Keratinocyte (primary cell): ENCODE results near the gene RBPJL. TPM values are rescaled to one million over a fixed set of nuclear protein-coding genes. Genes with fewer than 3 reads are reported as not detected.

Source experiments
- DNase-seq: peaks from one replicate; pipeline ENCODE4 v3.0.0-alpha.2; 2011; ENCODE audit warnings: low read depth, missing footprints, low spot score
- FAIRE-seq: peaks from 2 replicates; lab custom pipeline; 2011; peaks lifted over from hg19 to GRCh38; lab: Jason Lieb, UNC
- H2AFZ ChIP-seq: 2 replicates; pipeline ENCODE4 v1.6.0; 2012; ENCODE audit warnings: low read length, control low read depth, inconsistent platforms; ENCODE audit not compliant: control insufficient read depth
- H3K27ac ChIP-seq: 2 replicates; pipeline ENCODE4 v1.5.1; 2011; ENCODE audit warnings: low read length; ENCODE audit not compliant: control insufficient read depth, insufficient read depth
- H3K27me3 ChIP-seq: 3 replicates; pipeline ENCODE4 v1.6.0; 2011; ENCODE audit warnings: low read length; ENCODE audit not compliant: control insufficient read depth, insufficient read depth; ENCODE audit errors: extremely low read depth
- H3K36me3 ChIP-seq, 2 experiments: 2 replicates in 1 of 2; 3 replicates in 1 of 2; pipeline ENCODE4 v1.5.1; 2011; ENCODE audit warnings: low read length in 2 of 2, mild to moderate bottlenecking in 1 of 2; ENCODE audit not compliant: control insufficient read depth in 2 of 2, insufficient read depth in 2 of 2; ENCODE audit errors: extremely low read depth in 1 of 2
- H3K4me1 ChIP-seq: 3 replicates; pipeline ENCODE4 v1.5.1; 2011; ENCODE audit warnings: low read length; ENCODE audit not compliant: control insufficient read depth, insufficient read depth; ENCODE audit errors: extremely low read depth
- H3K4me2 ChIP-seq: 3 replicates; pipeline ENCODE4 v1.6.0; 2011; ENCODE audit warnings: low read depth, low read length; ENCODE audit not compliant: control insufficient read depth, insufficient read depth; ENCODE audit errors: extremely low read depth
- H3K4me3 ChIP-seq, 3 experiments: fragments of 200-600 bp in 1 of 3; sonication (generic) in 1 of 3; 2 replicates in 2 of 3; 3 replicates in 1 of 3; pipeline ENCODE4 v1.5.1; 2011 to 2016; ENCODE audit warnings: low read length in 3 of 3, mild to moderate bottlenecking in 3 of 3, control low read depth in 2 of 3, inconsistent platforms in 1 of 3, low read depth in 1 of 3, mixed read lengths in 1 of 3, mixed run types in 1 of 3, moderate library complexity in 1 of 3; ENCODE audit not compliant: control insufficient read depth in 2 of 3, insufficient read depth in 2 of 3; ENCODE audit errors: extremely low read depth in 1 of 3
- H3K79me2 ChIP-seq: 2 replicates; pipeline ENCODE4 v1.6.0; 2012; ENCODE audit warnings: low read length; ENCODE audit not compliant: control insufficient read depth, insufficient read depth
- H3K9ac ChIP-seq: 3 replicates; pipeline ENCODE4 v1.6.0; 2011; ENCODE audit warnings: low read length; ENCODE audit not compliant: control insufficient read depth, insufficient read depth; ENCODE audit errors: extremely low read depth
- H3K9me1 ChIP-seq: 3 replicates; pipeline ENCODE4 v1.6.0; 2011; ENCODE audit warnings: low read length; ENCODE audit not compliant: control insufficient read depth, insufficient read depth; ENCODE audit errors: extremely low read depth
- H3K9me3 ChIP-seq: 2 replicates; pipeline ENCODE4 v1.5.1; 2012; ENCODE audit warnings: low read depth, low read length; ENCODE audit not compliant: control insufficient read depth
- H4K20me1 ChIP-seq: 3 replicates; pipeline ENCODE4 v1.6.0; 2011; ENCODE audit warnings: low read length; ENCODE audit not compliant: control insufficient read depth, insufficient read depth; ENCODE audit errors: extremely low read depth
- EZH2 ChIP-seq: IDR thresholded peaks from one replicate; pipeline ENCODE4 v1.6.1; 2012; ENCODE audit warnings: inconsistent platforms, mild to moderate bottlenecking, low read length, moderate library complexity
- dilution Hi-C: fragments of 300-500 bp; cut with MboI; formaldehyde crosslinking; loops from one replicate; pipeline ENCODE4 v1.7.0; 2020; ENCODE audit warnings: low sequenced_read_pairs; ENCODE audit not compliant: extremely low pct_ligation_motif_present
- polyA plus RNA-seq, 5 experiments: library from polyadenylated mRNA; depleted of rRNA in 3 of 5; stranded (reverse) in 3 of 5; stranded (forward) in 1 of 5; unstranded in 1 of 5; fragments of >200 nt; gene quantifications; 1 replicate in 1 of 5; 2 replicates in 3 of 5; 3 replicates in 1 of 5; pipeline versions ENCODE4 v1.2.1 to v1.2.3, GENCODE V29; 2011 to 2012; ENCODE audit warnings: missing spikeins in 2 of 5, low read depth in 1 of 5, low replicate concordance in 1 of 5
- TF ChIP-seq, protein P1 (sequence below), 3 experiments: IDR thresholded peaks in 1 of 3; conservative IDR thresholded peaks in 1 of 3; optimal IDR thresholded peaks in 1 of 3; 2 replicates in 2 of 3; 3 replicates in 1 of 3; pipeline versions ENCODE3 to v1.5.1; 2011; ENCODE audit warnings: low read length in 3 of 3, mild to moderate bottlenecking in 3 of 3, moderate library complexity in 2 of 3, control low read depth in 1 of 3, inconsistent platforms in 1 of 3; ENCODE audit not compliant: insufficient read depth in 2 of 3; ENCODE audit errors: extremely low read depth in 1 of 3

RBPJL gene
- polyA plus RNA-seq, 1 donor (not counting 4 experiments of a cell fraction or from before 2014, with no cell fraction given), result not detected

- H3K27me3 ChIP-seq, result peaks cover 12% of the 10 kb centered on the region
- FAIRE-seq (no peak), DNase-seq (no peak)
- H3K79me2 ChIP-seq, result no peaks in the 10 kb centered on the region
- H3K9ac ChIP-seq, result no peak overlapping the region
- no peak overlapping the region for H3K27ac ChIP-seq
- no peaks in the 10 kb centered on the region for H3K9me1 ChIP-seq
- H3K9me3 ChIP-seq, result no peaks in the 10 kb centered on the region
- H3K4me3 ChIP-seq, result no peak overlapping the region
- TF ChIP-seq, protein P1, sequence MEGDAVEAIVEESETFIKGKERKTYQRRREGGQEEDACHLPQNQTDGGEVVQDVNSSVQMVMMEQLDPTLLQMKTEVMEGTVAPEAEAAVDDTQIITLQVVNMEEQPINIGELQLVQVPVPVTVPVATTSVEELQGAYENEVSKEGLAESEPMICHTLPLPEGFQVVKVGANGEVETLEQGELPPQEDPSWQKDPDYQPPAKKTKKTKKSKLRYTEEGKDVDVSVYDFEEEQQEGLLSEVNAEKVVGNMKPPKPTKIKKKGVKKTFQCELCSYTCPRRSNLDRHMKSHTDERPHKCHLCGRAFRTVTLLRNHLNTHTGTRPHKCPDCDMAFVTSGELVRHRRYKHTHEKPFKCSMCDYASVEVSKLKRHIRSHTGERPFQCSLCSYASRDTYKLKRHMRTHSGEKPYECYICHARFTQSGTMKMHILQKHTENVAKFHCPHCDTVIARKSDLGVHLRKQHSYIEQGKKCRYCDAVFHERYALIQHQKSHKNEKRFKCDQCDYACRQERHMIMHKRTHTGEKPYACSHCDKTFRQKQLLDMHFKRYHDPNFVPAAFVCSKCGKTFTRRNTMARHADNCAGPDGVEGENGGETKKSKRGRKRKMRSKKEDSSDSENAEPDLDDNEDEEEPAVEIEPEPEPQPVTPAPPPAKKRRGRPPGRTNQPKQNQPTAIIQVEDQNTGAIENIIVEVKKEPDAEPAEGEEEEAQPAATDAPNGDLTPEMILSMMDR (optimal IDR thresholded peaks at IDR 0.05 in 1 of 3, IDR thresholded peaks at IDR 0.05 in 1 of 3, conservative IDR thresholded peaks at IDR 0.05 in 1 of 3; ENCODE audit: extremely low read depth in 1 of 3, insufficient read depth in 2 of 3, low read length in 3 of 3), result no peak
- TF ChIP-seq EZH2, result no peak
- dilution Hi-C loops, result no loop called here
- no peak overlapping the region for H2AFZ ChIP-seq
- peaks cover 3% of the 10 kb centered on the region for H3K4me1 ChIP-seq
- no peaks in the 10 kb centered on the region for H4K20me1 ChIP-seq
- H3K36me3 ChIP-seq, result no peaks in the 10 kb centered on the region
- no peak overlapping the region for H3K4me2 ChIP-seq
Observed at GRCh38 chr20:45291526-45291925, 15.1 kb upstream of the RBPJL start.

DNA sequence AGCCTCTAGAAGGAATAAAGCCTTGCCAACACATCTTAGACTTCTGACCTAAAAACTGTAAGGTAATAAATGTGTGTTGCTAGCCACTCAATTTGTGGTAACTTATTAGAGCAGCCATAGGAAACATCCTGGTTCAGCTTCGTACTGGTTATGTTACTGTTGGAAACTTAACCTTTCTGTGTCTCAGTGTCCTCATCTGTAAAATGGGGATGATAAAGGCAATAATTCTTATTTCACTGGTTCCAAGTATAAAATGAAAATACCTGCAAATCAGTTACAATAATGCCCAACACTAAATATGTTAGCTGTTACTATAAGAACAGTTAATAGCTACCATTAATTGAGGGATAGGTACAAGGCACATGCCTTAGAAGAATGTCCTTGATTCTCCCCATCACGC, 14.3 kb upstream of the RBPJL start:
- H3K27ac ChIP-seq, result no peak overlapping the region
- peaks cover 7% of the 10 kb centered on the region for H3K27me3 ChIP-seq
- DNase-seq (no peak), FAIRE-seq (no peak)
- H3K9me1 ChIP-seq, result no peaks in the 10 kb centered on the region
- dilution Hi-C loops, result no loop called here
- H3K36me3 ChIP-seq, result no peaks in the 10 kb centered on the region
- no peaks in the 10 kb centered on the region for H3K9me3 ChIP-seq
- H4K20me1 ChIP-seq, result no peaks in the 10 kb centered on the region
- no peak overlapping the region for H3K9ac ChIP-seq
- H3K79me2 ChIP-seq, result no peaks in the 10 kb centered on the region
- no peak overlapping the region for H3K4me3 ChIP-seq
- TF ChIP-seq EZH2, result no peak
- TF ChIP-seq, protein P1 (optimal IDR thresholded peaks at IDR 0.05 in 1 of 3, IDR thresholded peaks at IDR 0.05 in 1 of 3, conservative IDR thresholded peaks at IDR 0.05 in 1 of 3; ENCODE audit: extremely low read depth in 1 of 3, insufficient read depth in 2 of 3, low read length in 3 of 3), result no peak
- H2AFZ ChIP-seq, result no peak overlapping the region
- peaks cover 3% of the 10 kb centered on the region for H3K4me1 ChIP-seq
- H3K4me2 ChIP-seq, result no peak overlapping the region
